Mammary epithelial cell (primary cell): ENCODE results near the gene ASPSCR1.

ENCODE experiments used
- EZH2 ChIP-seq: IDR thresholded peaks from 2 replicates; pipeline ENCODE4 v1.6.1; 2012; ENCODE audit warnings: low read length, inconsistent platforms, borderline replicate concordance
- TF ChIP-seq, protein P1 (sequence below), 2 donors: IDR thresholded peaks in 1 of 2; conservative IDR thresholded peaks in 1 of 2; 2 replicates each; pipeline ENCODE4 v1.5.1; 2011 to 2012; ENCODE audit warnings: inconsistent platforms in 2 of 2, low read length in 2 of 2, mild to moderate bottlenecking in 2 of 2, control low read depth in 1 of 2, low read depth in 1 of 2; ENCODE audit not compliant: insufficient read depth in 1 of 2; ENCODE audit errors: extremely low read depth in 1 of 2

DNA sequence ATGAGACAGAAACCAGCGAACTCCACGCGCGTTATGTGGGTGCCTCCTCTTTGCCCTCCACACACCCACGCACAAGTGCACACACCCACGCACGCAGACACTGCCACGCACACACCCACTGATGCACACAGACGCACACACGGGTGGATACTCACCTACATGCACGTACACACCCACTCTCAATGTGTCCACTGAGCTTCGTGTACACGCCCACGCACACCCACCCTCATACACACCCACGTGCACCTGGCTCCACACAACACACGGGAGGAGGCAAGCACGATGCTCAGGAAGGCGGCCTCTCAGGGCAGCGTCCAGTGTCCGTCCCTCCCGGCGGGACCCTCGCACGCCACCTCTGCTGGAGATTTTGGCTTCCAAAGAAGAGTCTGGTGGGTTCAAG lies 70.0 kb downstream of the ASPSCR1 start:
- TF ChIP-seq, protein P1, sequence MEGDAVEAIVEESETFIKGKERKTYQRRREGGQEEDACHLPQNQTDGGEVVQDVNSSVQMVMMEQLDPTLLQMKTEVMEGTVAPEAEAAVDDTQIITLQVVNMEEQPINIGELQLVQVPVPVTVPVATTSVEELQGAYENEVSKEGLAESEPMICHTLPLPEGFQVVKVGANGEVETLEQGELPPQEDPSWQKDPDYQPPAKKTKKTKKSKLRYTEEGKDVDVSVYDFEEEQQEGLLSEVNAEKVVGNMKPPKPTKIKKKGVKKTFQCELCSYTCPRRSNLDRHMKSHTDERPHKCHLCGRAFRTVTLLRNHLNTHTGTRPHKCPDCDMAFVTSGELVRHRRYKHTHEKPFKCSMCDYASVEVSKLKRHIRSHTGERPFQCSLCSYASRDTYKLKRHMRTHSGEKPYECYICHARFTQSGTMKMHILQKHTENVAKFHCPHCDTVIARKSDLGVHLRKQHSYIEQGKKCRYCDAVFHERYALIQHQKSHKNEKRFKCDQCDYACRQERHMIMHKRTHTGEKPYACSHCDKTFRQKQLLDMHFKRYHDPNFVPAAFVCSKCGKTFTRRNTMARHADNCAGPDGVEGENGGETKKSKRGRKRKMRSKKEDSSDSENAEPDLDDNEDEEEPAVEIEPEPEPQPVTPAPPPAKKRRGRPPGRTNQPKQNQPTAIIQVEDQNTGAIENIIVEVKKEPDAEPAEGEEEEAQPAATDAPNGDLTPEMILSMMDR (conservative IDR thresholded peaks at IDR 0.05 in 1 of 2, IDR thresholded peaks at IDR 0.05 in 1 of 2; ENCODE audit: extremely low read depth in 1 of 2, insufficient read depth in 1 of 2, low read depth in 1 of 2, low read length in 2 of 2): no peak
- TF ChIP-seq EZH2: no peak
